A673 (cell line): Measurements from ENCODE around the gene MKKS.

Experiments used
- CTCF ChIP-seq: fragments of 300-800, 200-600 bp; sonication (generic); conservative IDR thresholded peaks from 2 replicates; pipeline ENCODE4 v1.5.1; 2017; ENCODE audit warnings: low read depth, mild to moderate bottlenecking, antibody characterized with exemption, low read length, moderate library complexity, mixed read lengths
- EZH2 ChIP-seq: fragments of 200-600 bp; sonication (generic); IDR thresholded peaks from 2 replicates; pipeline ENCODE4 v1.6.1; 2017; ENCODE audit warnings: borderline replicate concordance, low read depth, mild to moderate bottlenecking, mixed read lengths, antibody characterized with exemption, low read length; ENCODE audit not compliant: poor library complexity, severe bottlenecking

- TF ChIP-seq CTCF: no peak
- no peak for TF ChIP-seq EZH2
Measured at GRCh38 chr20:10369723-10370090, 64.3 kb downstream of the MKKS start.
